ENCODE results near the gene NPHP3. TPM values are rescaled to one million over a fixed set of nuclear protein-coding genes. Genes with fewer than 3 reads are reported as not detected.

NPHP3 gene
- total RNA-seq, 2 experiments from 2014 or later: 15.2 to 16.9 TPM

DNA sequence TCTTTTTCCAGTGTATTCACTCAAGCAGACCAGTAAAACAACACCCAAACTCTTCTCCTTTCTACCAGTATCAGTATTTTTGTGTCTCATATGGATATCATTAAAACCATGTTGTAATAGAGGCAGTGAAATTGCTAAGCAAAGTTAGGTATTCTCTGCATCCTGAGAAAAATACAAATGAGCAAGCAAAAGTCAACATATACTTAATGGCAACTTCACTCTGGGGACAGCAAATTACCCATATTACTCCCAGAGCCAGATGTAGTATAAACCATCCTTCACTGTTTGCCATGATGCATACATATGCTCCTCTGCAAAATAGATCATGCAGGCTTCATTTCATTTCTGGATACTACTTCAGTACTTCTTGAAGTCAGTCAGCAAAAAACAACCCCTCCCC lies 40.0 kb downstream of the NPHP3 start:
- POLR2A ChIA-PET: no interaction called here
- H3K27me3 Mint-ChIP-seq (ENCODE audit: low read depth): no peaks in the 10 kb centered on the region
- H3K36me3 Mint-ChIP-seq (ENCODE audit: low read depth): peaks cover 34% of the 10 kb centered on the region
- DNase-seq (no peak), ATAC-seq (no peak)
- H3K4me3 Mint-ChIP-seq: no peak overlapping the region
- no peak overlapping the region for H3K27ac Mint-ChIP-seq
- CTCF ChIA-PET: interaction anchor here (1.4 to 2.1 kb wide), 3 partner anchors 9 to 16 kb away, joined by 3 to 5 read pairs (median 4); no protein-coding TSS in a partner anchor
- no peaks in the 10 kb centered on the region for H3K4me1 Mint-ChIP-seq (ENCODE audit: low read depth)
- H3K9me3 Mint-ChIP-seq (ENCODE audit: insufficient read depth): no peaks in the 10 kb centered on the region

DNA sequence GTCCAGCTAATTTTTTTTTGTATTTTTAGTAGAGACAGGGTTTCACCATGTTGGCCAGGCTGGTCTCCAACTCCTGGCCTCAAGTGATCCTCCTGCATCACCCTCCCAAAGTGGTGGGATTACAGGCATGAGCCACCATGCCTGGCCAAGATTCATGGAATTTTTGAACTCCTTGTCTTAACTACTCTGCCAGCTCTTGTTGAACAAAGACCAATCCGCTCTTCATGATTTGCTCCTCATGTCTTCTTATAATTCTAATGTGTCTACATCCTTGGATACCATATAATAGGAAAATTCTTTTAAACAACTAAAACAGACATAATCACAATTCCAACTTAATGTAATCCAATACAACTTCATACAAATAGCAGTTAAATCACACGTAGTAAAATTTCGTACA lies 40.8 kb downstream of the NPHP3 start:
- H3K27me3 Mint-ChIP-seq (ENCODE audit: low read depth): no peaks in the 10 kb centered on the region
- DNase-seq (no peak), ATAC-seq (no peak)
- ChIA-PET POLR2A (no interaction called here), CTCF (interaction anchor here (1.4 to 2.1 kb wide), 2 partner anchors 9 to 15 kb away, joined by 4 to 5 read pairs; no protein-coding TSS in a partner anchor)
- H3K9me3 Mint-ChIP-seq (ENCODE audit: insufficient read depth): no peaks in the 10 kb centered on the region
- H3K27ac Mint-ChIP-seq: no peak overlapping the region
- no peak overlapping the region for H3K4me3 Mint-ChIP-seq
- H3K4me1 Mint-ChIP-seq (ENCODE audit: low read depth): no peaks in the 10 kb centered on the region
- peaks cover 38% of the 10 kb centered on the region for H3K36me3 Mint-ChIP-seq (ENCODE audit: low read depth)

DNA sequence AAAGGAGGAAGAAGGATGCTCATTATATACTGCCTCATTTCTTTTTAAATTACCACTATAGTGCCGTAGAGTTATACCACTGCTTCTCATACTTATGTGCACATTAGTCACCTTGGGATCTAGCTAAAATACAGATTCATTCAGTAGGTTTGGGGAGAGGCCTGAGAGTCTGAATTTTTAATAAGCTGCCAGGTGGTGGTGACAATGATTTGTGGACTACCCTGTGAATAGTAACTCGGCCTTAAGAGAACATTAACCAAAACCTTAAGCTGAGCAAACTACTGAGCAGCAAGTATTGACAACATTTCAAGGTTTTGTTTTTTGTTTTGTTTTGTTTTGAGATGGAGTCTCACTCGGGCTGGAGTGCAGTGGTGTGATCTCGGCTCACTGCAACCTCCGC lies 42.3 kb downstream of the NPHP3 start:
- H3K27me3 Mint-ChIP-seq (ENCODE audit: low read depth): no peaks in the 10 kb centered on the region
- POLR2A ChIA-PET: interaction anchor here (0.6 kb wide), 2 partner anchors 21 to 190 kb away, joined by 3 read pairs; no protein-coding TSS in a partner anchor
- DNase-seq: no peak

DNA sequence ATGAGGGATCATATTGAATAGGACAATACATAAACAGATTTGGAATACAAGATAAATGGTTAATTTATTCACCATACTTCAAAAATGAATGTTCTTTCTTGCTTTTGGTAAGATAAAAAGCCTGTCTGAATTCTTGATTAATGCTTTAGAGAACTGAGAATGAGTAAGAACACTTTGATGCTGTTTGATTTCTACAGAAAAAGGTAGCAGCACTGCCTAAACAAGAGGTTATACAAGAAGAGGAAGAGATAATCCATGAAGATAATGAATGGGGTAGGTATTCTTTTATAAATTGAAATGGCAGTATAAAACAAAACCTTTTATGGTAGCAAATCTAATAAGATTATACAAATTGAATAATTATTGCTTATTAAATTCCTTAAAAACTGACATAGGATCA lies 46.8 kb downstream of the NPHP3 start:
- Mint-ChIP-seq H3K27ac (no peak overlapping the region), H3K27me3 (ENCODE audit: low read depth) (no peaks in the 10 kb centered on the region), H3K4me1 (ENCODE audit: low read depth) (no peaks in the 10 kb centered on the region), H3K36me3 (ENCODE audit: low read depth) (peaks cover 49% of the 10 kb centered on the region), H3K9me3 (ENCODE audit: insufficient read depth) (no peaks in the 10 kb centered on the region), H3K4me3 (no peak overlapping the region)
- ATAC-seq (no peak), DNase-seq (no peak)
- ChIA-PET CTCF (interaction anchor here (0.9 kb wide), 1 partner anchor 138 kb away, joined by 3 read pairs; no protein-coding TSS in a partner anchor), POLR2A (no interaction called here)

More for the DNA sequence above, 42.3 kb downstream of the NPHP3 start:
- Mint-ChIP-seq H3K4me1 (ENCODE audit: low read depth) (no peaks in the 10 kb centered on the region), H3K4me3 (no peak overlapping the region), H3K9me3 (ENCODE audit: insufficient read depth) (no peaks in the 10 kb centered on the region), H3K36me3 (ENCODE audit: low read depth) (peaks cover 44% of the 10 kb centered on the region), H3K27ac (no peak overlapping the region)
- no peak for ATAC-seq
- CTCF ChIA-PET: interaction anchor here (1.2 kb wide), 1 partner anchor 19 kb away, joined by 3 read pairs; no protein-coding TSS in a partner anchor

GRCh38 chr3:132669256-132669777 lies 52.9 kb downstream of the NPHP3 start:
- DNase-seq: no peak
- no peak for ATAC-seq
- no peaks in the 10 kb centered on the region for H3K27me3 Mint-ChIP-seq (ENCODE audit: low read depth)
- H3K4me1 Mint-ChIP-seq (ENCODE audit: low read depth): peaks cover 12% of the 10 kb centered on the region
- H3K27ac Mint-ChIP-seq: no peak overlapping the region
- CTCF ChIA-PET: interaction anchor here (1.1 kb wide), 1 partner anchor 133 kb away, joined by 6 read pairs; no protein-coding TSS in a partner anchor
- no peaks in the 10 kb centered on the region for H3K9me3 Mint-ChIP-seq (ENCODE audit: insufficient read depth)
- peaks cover 27% of the 10 kb centered on the region for H3K36me3 Mint-ChIP-seq (ENCODE audit: low read depth)
- H3K4me3 Mint-ChIP-seq: no peak overlapping the region
- POLR2A ChIA-PET: no interaction called here

DNA sequence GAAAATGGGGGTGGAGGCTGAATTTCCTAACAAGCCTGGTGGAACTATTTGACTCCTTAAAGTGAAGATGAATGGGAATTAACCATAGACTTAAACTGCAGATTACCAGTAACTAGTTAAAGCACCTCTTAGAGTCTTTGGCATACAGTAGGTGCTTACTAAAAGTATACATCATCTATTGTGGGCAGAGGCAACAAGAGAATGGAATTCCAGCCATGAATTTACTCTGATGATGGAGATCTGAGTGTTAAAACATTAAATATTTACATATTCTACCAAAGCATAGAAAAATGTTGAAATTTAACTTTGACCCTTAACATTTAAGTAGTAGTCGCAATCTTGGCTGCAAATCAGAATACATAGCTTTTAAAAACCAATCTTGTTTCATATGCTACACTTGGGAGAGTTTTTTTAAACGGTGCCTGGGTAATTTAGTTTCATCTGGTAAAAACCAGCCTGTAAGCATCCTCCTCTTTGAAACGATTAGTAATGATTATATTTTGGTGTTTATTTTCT lies 56.9 kb downstream of the NPHP3 start:
- no peak for ATAC-seq
- no peaks in the 10 kb centered on the region for H3K27me3 Mint-ChIP-seq (ENCODE audit: low read depth)
- H3K27ac Mint-ChIP-seq: no peak overlapping the region
- peaks cover 24% of the 10 kb centered on the region for H3K36me3 Mint-ChIP-seq (ENCODE audit: low read depth)
- peaks cover 34% of the 10 kb centered on the region for H3K4me1 Mint-ChIP-seq (ENCODE audit: low read depth)
- DNase-seq: no peak
- H3K9me3 Mint-ChIP-seq (ENCODE audit: insufficient read depth): no peaks in the 10 kb centered on the region
- no peak overlapping the region for H3K4me3 Mint-ChIP-seq
- ChIA-PET CTCF (no interaction called here), POLR2A (no interaction called here)

DNA sequence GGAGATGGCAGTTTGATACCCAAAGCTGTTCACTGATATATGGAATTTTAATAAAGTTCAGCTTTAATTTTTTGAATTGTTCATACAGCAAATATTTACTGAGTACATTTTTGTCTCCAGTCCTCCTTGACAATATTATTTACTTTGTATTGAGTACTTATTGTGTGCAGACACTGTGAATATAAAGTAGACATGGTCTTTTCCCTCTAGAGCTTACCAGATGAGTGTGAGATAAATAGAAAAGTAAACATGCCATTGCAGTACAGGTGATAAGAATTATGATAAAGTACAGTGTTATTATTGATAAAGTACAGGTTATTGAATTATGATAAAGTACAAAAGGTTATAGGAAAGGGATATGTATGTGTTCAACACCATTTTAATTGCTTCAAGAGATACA lies 60.0 kb downstream of the NPHP3 start:
- ATAC-seq: no peak
- Mint-ChIP-seq H3K4me3 (peak overlapping the region; percentile 95), H3K36me3 (ENCODE audit: low read depth) (peaks cover 13% of the 10 kb centered on the region), H3K9me3 (ENCODE audit: insufficient read depth) (no peaks in the 10 kb centered on the region), H3K4me1 (ENCODE audit: low read depth) (peaks cover 39% of the 10 kb centered on the region), H3K27ac (no peak overlapping the region), H3K27me3 (ENCODE audit: low read depth) (no peaks in the 10 kb centered on the region)
- ChIA-PET CTCF (interaction anchor here (1.6 kb wide), 1 partner anchor 19 kb away, joined by 3 read pairs; no protein-coding TSS in a partner anchor), POLR2A (no interaction called here)
- no peak for DNase-seq

- Mint-ChIP-seq H3K4me1 (ENCODE audit: low read depth) (peaks cover 41% of the 10 kb centered on the region), H3K27ac (peak overlapping the region; percentile 99), H3K36me3 (ENCODE audit: low read depth) (peaks cover 9% of the 10 kb centered on the region), H3K4me3 (peak overlapping the region; percentile 95), H3K9me3 (ENCODE audit: insufficient read depth) (no peaks in the 10 kb centered on the region), H3K27me3 (ENCODE audit: low read depth) (no peaks in the 10 kb centered on the region)
- ChIA-PET POLR2A (interaction anchor here (0.8 to 1.5 kb wide), 2 partner anchors 13 to 25 kb away, joined by 4 read pairs; no protein-coding TSS in a partner anchor), CTCF (interaction anchor here (1.0 to 1.6 kb wide), 3 partner anchors 18 to 19 kb away, joined by 3 read pairs; no protein-coding TSS in a partner anchor)
- no peak for DNase-seq
- no peak for ATAC-seq
These were observed 61.1 kb downstream of the NPHP3 start for GRCh38 chr3:132661101-132661500.

DNA sequence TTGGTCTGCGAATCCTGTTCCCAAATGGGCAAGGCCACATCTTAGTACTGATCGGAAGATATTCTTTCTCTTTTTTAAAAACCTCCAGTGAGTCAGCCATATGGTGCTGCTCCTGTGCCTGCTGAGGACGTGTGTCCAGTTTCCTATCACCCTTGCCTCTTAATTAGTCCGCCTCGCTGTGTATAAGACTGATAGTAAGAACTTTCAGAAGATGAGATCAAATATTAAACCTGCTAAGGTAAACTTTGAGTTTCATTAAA lies 61.5 kb downstream of the NPHP3 start:
- no peak for ATAC-seq
- H3K4me1 Mint-ChIP-seq (ENCODE audit: low read depth): peaks cover 41% of the 10 kb centered on the region
- H3K36me3 Mint-ChIP-seq (ENCODE audit: low read depth): peaks cover 9% of the 10 kb centered on the region
- H3K4me3 Mint-ChIP-seq: peak overlapping the region; percentile 95
- H3K27me3 Mint-ChIP-seq (ENCODE audit: low read depth): no peaks in the 10 kb centered on the region
- DNase-seq: no peak
- ChIA-PET POLR2A (interaction anchor here (0.8 to 1.5 kb wide), 2 partner anchors 13 to 25 kb away, joined by 4 read pairs; no protein-coding TSS in a partner anchor), CTCF (interaction anchor here (1.0 to 1.2 kb wide), 2 partner anchors 19 kb away, joined by 3 read pairs; no protein-coding TSS in a partner anchor)
- H3K27ac Mint-ChIP-seq: peak overlapping the region; percentile 99
- H3K9me3 Mint-ChIP-seq (ENCODE audit: insufficient read depth): no peaks in the 10 kb centered on the region

DNA sequence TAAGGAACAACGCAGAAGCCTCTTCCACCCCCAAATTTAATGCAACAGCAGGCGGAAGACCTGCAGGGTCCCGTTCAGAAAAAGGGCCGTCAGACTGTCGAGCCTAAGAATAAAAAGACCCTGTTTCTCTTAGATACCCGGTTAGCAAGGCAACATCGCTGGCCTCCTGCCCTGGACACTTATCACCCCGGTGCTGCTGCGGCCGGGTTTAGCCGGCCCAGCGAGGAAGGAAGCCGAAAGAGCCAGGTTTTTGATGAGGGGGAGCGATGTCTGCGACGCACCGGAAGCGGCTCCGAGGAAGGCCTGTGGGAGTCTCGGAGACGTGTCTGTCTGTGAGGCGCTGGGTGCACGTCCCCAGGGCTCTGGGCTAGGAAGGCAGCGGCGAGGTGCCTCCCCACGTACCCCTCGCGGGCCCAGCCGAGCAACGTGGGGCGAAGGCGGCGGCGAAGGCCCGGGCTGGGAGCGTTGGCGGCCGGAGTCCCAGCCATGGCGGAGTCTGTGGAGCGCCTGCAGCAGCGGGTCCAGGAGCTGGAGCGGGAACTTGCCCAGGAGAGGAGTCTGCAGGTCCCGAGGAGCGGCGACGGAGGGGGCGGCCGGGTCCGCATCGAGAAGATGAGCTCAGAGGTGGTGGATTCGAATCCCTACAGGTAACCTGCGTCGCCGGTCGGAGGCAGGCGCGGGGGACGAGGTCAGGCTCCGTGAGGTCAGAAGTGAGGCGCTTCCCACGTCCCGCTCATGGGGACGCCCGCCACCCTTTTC lies 62.0 kb downstream of the NPHP3 start, which contains the start of gene UBA5:
Gene UBA5, plus strand, starts transcription at position 278 of the 759 bp plus-strand sequence. Its CDS starts 209 bp downstream, at position 487.
- Mint-ChIP-seq H3K36me3 (ENCODE audit: low read depth) (peaks cover 9% of the 10 kb centered on the region), H3K4me3 (peak within 1 kb of the TSS; percentile 95), H3K9me3 (ENCODE audit: insufficient read depth) (no peaks in the 10 kb centered on the region), H3K27ac (peak within 1 kb of the TSS; percentile 99), H3K27me3 (ENCODE audit: low read depth) (no peaks in the 10 kb centered on the region), H3K4me1 (ENCODE audit: low read depth) (peaks cover 41% of the 10 kb centered on the region)
- peak; percentile 76 for DNase-seq
- POLR2A ChIA-PET: interaction anchor here (0.8 to 1.5 kb wide), 2 partner anchors 14 to 25 kb away, joined by 4 read pairs; no protein-coding TSS in a partner anchor
- CTCF ChIA-PET: interaction anchor here (1.0 to 2.6 kb wide), 3 partner anchors 18 to 19 kb away, joined by 3 to 18 read pairs (median 3); no protein-coding TSS in a partner anchor
- peak; percentile 90 for ATAC-seq

- Mint-ChIP-seq H3K27me3 (ENCODE audit: low read depth) (no peaks in the 10 kb centered on the region), H3K27ac (peak within 1 kb of the TSS; percentile 99), H3K4me3 (peak within 1 kb of the TSS; percentile 95), H3K36me3 (ENCODE audit: low read depth) (peaks cover 9% of the 10 kb centered on the region), H3K4me1 (ENCODE audit: low read depth) (peaks cover 38% of the 10 kb centered on the region), H3K9me3 (ENCODE audit: insufficient read depth) (no peaks in the 10 kb centered on the region)
- ATAC-seq (peak; percentile 49), DNase-seq (peak; percentile 46)
- ChIA-PET CTCF (interaction anchor here (0.5 to 3.9 kb wide), 7 partner anchors 8 to 123 kb away, joined by 3 to 20 read pairs (median 3); no protein-coding TSS in a partner anchor), POLR2A (interaction anchor here (0.9 kb wide), 1 partner anchor 242 kb away, joined by 4 read pairs; the partner anchor contains the start of gene DNAJC13)
These were observed 62.7 kb downstream of the NPHP3 start, which contains the start of gene ACAD11 for GRCh38 chr3:132659365-132660051. Gene ACAD11 (minus strand): TSS chr3:132659809. CDS start chr3:132659751, 58 bp downstream.
